ENCODE measurements around the gene COBL. TPM values are rescaled to one million over a fixed set of nuclear protein-coding genes. Genes with fewer than 3 reads are reported as not detected.

COBL gene
- total and polyA plus RNA-seq, 2 of the 4 experiments (the other 2 are of a cell fraction): under 0.01 TPM; not detected in 1

- Histone ChIP-seq H3K14ac (replicated peaks; ENCODE audit: low read depth, low read length) (no peak overlapping the region), H2BK15ac (ENCODE audit: low read depth, low read length) (no peak overlapping the region), H3K9me3 (ENCODE audit: control insufficient read depth, insufficient read depth, low read length) (no peaks in the 10 kb centered on the region), H3K18ac (ENCODE audit: low read depth, low read length) (no peak overlapping the region), H3K4ac (ENCODE audit: low read depth, low read length) (no peak overlapping the region), H4K91ac (ENCODE audit: insufficient read depth, low read depth, low read length) (no peak overlapping the region), H3K23ac (ENCODE audit: low read depth, low read length) (no peak overlapping the region), H3K9ac (ENCODE audit: low read depth, low read length) (no peak overlapping the region), H2BK20ac (ENCODE audit: low read depth, low read length) (no peak overlapping the region), H3K4me3 (ENCODE audit: insufficient read depth, low read depth, low read length) (no peak overlapping the region), H3K4me1 (ENCODE audit: control insufficient read depth, insufficient read depth, low read length) (no peaks in the 10 kb centered on the region), H2BK120ac (ENCODE audit: low read depth, low read length) (no peak overlapping the region), H3K56ac (ENCODE audit: extremely low read depth, insufficient read depth, low read length) (no peak overlapping the region), H3K79me1 (ENCODE audit: low read depth in 1 of 2, low read length in 2 of 2) (no peaks in the 10 kb centered on the region), H3K27me3 (ENCODE audit: control insufficient read depth, insufficient read depth, low read length) (no peaks in the 10 kb centered on the region), H3K36me3 (ENCODE audit: control insufficient read depth, insufficient read depth, low read length) (no peaks in the 10 kb centered on the region), H4K5ac (ENCODE audit: low read depth, low read length) (no peak overlapping the region), H2AFZ (replicated peaks; ENCODE audit: low read length, poor library complexity) (no peak overlapping the region), H3K9me1 (ENCODE audit: insufficient read depth, low read length) (no peaks in the 10 kb centered on the region), H4K20me1 (ENCODE audit: insufficient read depth, low read length) (no peaks in the 10 kb centered on the region), H4K8ac (ENCODE audit: low read depth in 2 of 2, low read length in 2 of 2) (no peak overlapping the region), H2AK9ac (replicated peaks; ENCODE audit: low read depth, low read length, poor library complexity) (no peak overlapping the region), H2BK5ac (ENCODE audit: low read depth, low read length, poor library complexity, severe bottlenecking) (no peak overlapping the region), H3K4me2 (ENCODE audit: low read depth, low read length) (no peak overlapping the region), H2AK5ac (ENCODE audit: low read depth, low read length) (no peak overlapping the region), H3K27ac (ENCODE audit: insufficient read depth, low read length) (no peak overlapping the region)
- DNase-seq (no peak), ATAC-seq (ENCODE audit: low read depth) (no peak)
- dilution Hi-C loops (cut with HindIII; ENCODE audit: low sequenced_read_pairs, unreplicated experiment): no loop called here
- intact Hi-C loops (cut with micrococcal nuclease): no loop called here
- CTCF ChIA-PET: no interaction called here
- POLR2A ChIA-PET (ENCODE audit: unreplicated experiment): no interaction called here
- in situ Hi-C loops (cut with MboI; ENCODE audit: low sequenced_read_pairs): no loop called here
- no peak for TF ChIP-seq CTCF (conservative IDR thresholded peaks at IDR 0.05; ENCODE audit: low read depth, low read length)
- no peak for TF ChIP-seq USF2 (IDR thresholded peaks at IDR 0.05; ENCODE audit: low read depth, low read length)
- TF ChIP-seq RFX5 (IDR thresholded peaks at IDR 0.05; ENCODE audit: low read depth, low read length): no peak
- TF ChIP-seq ELK1 (IDR thresholded peaks at IDR 0.05; ENCODE audit: borderline replicate concordance, low read depth, low read length): no peak
- 69% methylated on average over 10 of the region's 16 CpGs; no CpG with 5 or more reads in 1 of the 2 experiments for WGBS, 2 experiments (ENCODE audit: extremely low coverage in 2 of 2, insufficient read length in 1 of 2)
- BruUV-seq (replicated peaks): no TSS peak
Measured at GRCh38 chr7:51242881-51243518, 73.6 kb downstream of the COBL start.

All from IMR-90 (cell line).